Fibroblast of villous mesenchyme (primary cell): Measurements from ENCODE around the gene SLC47A2. TPM values are rescaled to one million over a fixed set of nuclear protein-coding genes. Genes with fewer than 3 reads are reported as not detected.
"Not testable (repeated sequence)": the region's sequence is repeated elsewhere in the genome, so short reads cannot be mapped to it uniquely, and the experiment has no call there.

Experiments
- DNase-seq: peaks from one replicate; pipeline ENCODE4 v3.0.0-alpha.2; 2010; ENCODE audit warnings: low read depth
- H3K4me3 ChIP-seq: 2 replicates; pipeline ENCODE4 v1.5.1; 2011; ENCODE audit warnings: low read depth, mild to moderate bottlenecking, low read length
- CTCF ChIP-seq: IDR thresholded peaks from 2 replicates; pipeline ENCODE4 v1.5.1; 2012; ENCODE audit warnings: low read depth, mild to moderate bottlenecking, low read length; ENCODE audit not compliant: insufficient read depth
- total RNA-seq: library from RNA; depleted of rRNA; stranded (reverse); fragments of >200 nt; gene quantifications from 2 replicates; pipeline ENCODE4 v1.2.3, GENCODE V29; 2012

SLC47A2 gene
- total RNA-seq, 1 donor: not detected

- no peak overlapping the region for H3K4me3 ChIP-seq
- TF ChIP-seq CTCF: no peak
- DNase-seq: no peak
These were observed 42.8 kb downstream of the SLC47A2 start for GRCh38 chr17:19673623-19674022.

GRCh38 chr17:19672009-19672750, 44.2 kb downstream of the SLC47A2 start:
- peak; percentile 48 for TF ChIP-seq CTCF
- DNase-seq: peak; percentile 43
- H3K4me3 ChIP-seq: no peak overlapping the region

- no peak overlapping the region for H3K4me3 ChIP-seq
These were observed 45.0 kb downstream of the SLC47A2 start for GRCh38 chr17:19671433-19671832.

GRCh38 chr17:19670908-19671307, 45.5 kb downstream of the SLC47A2 start:
- no peak overlapping the region for H3K4me3 ChIP-seq
- no peak for TF ChIP-seq CTCF

More at GRCh38 chr17:19671433-19671832, 45.0 kb downstream of the SLC47A2 start:
- no peak for DNase-seq
- TF ChIP-seq CTCF: no peak

GRCh38 chr17:19669680-19670079, 46.7 kb downstream of the SLC47A2 start:
- not testable (repeated sequence) for H3K4me3 ChIP-seq, DNase-seq

More at GRCh38 chr17:19670908-19671307, 45.5 kb downstream of the SLC47A2 start:
- DNase-seq: no peak

- DNase-seq: no peak
- TF ChIP-seq CTCF: no peak
- H3K4me3 ChIP-seq: no peak overlapping the region
These were observed 51.6 kb downstream of the SLC47A2 start for GRCh38 chr17:19664821-19665181.

- no peak overlapping the region for H3K4me3 ChIP-seq
- DNase-seq: no peak
- no peak for TF ChIP-seq CTCF
These were observed 52.1 kb downstream of the SLC47A2 start for GRCh38 chr17:19664136-19664820.
